Keratinocyte (primary cell): ENCODE measurements around the gene KCNQ1OT1.

Experiments
- CTCF ChIP-seq, 3 experiments: IDR thresholded peaks in 1 of 3; conservative IDR thresholded peaks in 1 of 3; optimal IDR thresholded peaks in 1 of 3; 2 replicates in 2 of 3; 3 replicates in 1 of 3; pipeline versions ENCODE3 to v1.5.1; 2011; ENCODE audit warnings: low read length in 3 of 3, mild to moderate bottlenecking in 3 of 3, moderate library complexity in 2 of 3, control low read depth in 1 of 3, inconsistent platforms in 1 of 3; ENCODE audit not compliant: insufficient read depth in 2 of 3; ENCODE audit errors: extremely low read depth in 1 of 3
- EZH2 ChIP-seq: IDR thresholded peaks from one replicate; pipeline ENCODE4 v1.6.1; 2012; ENCODE audit warnings: inconsistent platforms, mild to moderate bottlenecking, low read length, moderate library complexity

DNA sequence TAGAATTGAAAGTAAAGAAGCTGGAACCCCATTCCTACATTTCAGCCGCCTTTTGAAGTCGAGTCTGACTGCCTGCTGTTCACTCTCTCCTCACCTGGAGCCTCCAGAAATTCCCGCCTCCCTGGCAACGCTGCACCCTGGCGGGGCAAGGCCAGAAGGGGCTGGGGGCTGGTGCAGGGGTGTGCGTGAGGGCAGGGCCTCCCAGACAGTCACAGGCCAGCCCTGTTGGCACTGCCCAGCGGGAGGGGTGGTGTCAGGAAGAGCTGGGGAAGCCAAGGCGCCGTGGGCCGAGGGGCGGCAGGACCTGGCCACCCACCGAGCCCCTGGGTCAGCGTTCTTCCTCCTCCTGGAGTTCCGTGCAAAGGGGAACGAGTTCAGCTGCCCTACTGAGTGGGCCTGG lies 123.2 kb downstream of the KCNQ1OT1 start:
- TF ChIP-seq CTCF (optimal IDR thresholded peaks at IDR 0.05 in 1 of 3, IDR thresholded peaks at IDR 0.05 in 1 of 3, conservative IDR thresholded peaks at IDR 0.05 in 1 of 3; ENCODE audit: extremely low read depth in 1 of 3, insufficient read depth in 2 of 3, low read length in 3 of 3) (no peak), EZH2 (no peak)
